A549 treated with Mapracorat at 1 μM for 4 hours (cell line): ENCODE results near the gene IGF2R. TPM values are rescaled to one million over a fixed set of nuclear protein-coding genes. Genes with fewer than 3 reads are reported as not detected.

Source experiments
- total RNA-seq: library from RNA; stranded (reverse); fragments of 200-300 nt; extraction: Qiagen RNA extraction; gene quantifications from 5 replicates; pipeline ENCODE4 v1.2.3, GENCODE V29; 2022

Gene IGF2R
- total RNA-seq, result 26.5 to 33.4 TPM (median 29.9 TPM) in 5 replicates

GRCh38 chr6:159968295-159969203 lies at the start of gene IGF2R:
Gene IGF2R (plus strand): TSS chr6:159969082. CDS start chr6:159969247, 165 bp downstream.

GRCh38 chr6:160121558-160121957 lies 152.7 kb downstream of the IGF2R start, which contains the start of gene SLC22A1:
Gene SLC22A1 (plus strand): TSS chr6:160121815. CDS start chr6:160121936, 121 bp downstream.

Other genes starting within 250 kb of the IGF2R start
- gene WTAP, start 241.6 kb upstream of the IGF2R start, total RNA-seq, result 66.1 to 69.9 TPM (median 68.9 TPM) in 5 replicates
- gene ACAT2, start 207.0 kb upstream of the IGF2R start, total RNA-seq, result 26.4 to 29.8 TPM (median 28.5 TPM) in 5 replicates
- gene TCP1, start 179.5 kb upstream of the IGF2R start, total RNA-seq, result 210 to 241 TPM (median 222 TPM) in 5 replicates
- gene MRPL18, start 178.6 kb upstream of the IGF2R start, total RNA-seq, result 76.5 to 102 TPM (median 87.7 TPM) in 5 replicates
- 0.10 TPM in 1 of 5 replicates, not detected in the others for gene PNLDC1, start 168.8 kb upstream of the IGF2R start, total RNA-seq
- gene MAS1, start 78.1 kb upstream of the IGF2R start, total RNA-seq, result 0.01 TPM in 1 of 5 replicates, not detected in the others
- 1.9 to 3.3 TPM (median 2.4 TPM) in 5 replicates for gene SLC22A1, start 152.7 kb downstream of the IGF2R start, total RNA-seq